Measurements from ENCODE around the gene SLC4A8. TPM values are rescaled to one million over a fixed set of nuclear protein-coding genes. Genes with fewer than 3 reads are reported as not detected.
"Not testable (repeated sequence)": the region's sequence is repeated elsewhere in the genome, so short reads cannot be mapped to it uniquely, and the experiment has no call there.

Gene SLC4A8
- total RNA-seq, 2 experiments from 2014 or later, result 2.8 to 3.7 TPM

- CTCF ChIA-PET, POLR2A ChIA-PET: not testable (repeated sequence)
Measured at GRCh38 chr12:51455050-51455449, 30.4 kb downstream of the SLC4A8 start.

GRCh38 chr12:51458635-51459034 lies 34.0 kb downstream of the SLC4A8 start:
- CTCF ChIA-PET, result no interaction called here
- POLR2A ChIA-PET, result no interaction called here

- CTCF ChIA-PET, result interaction anchor here (0.7 kb wide), 1 partner anchor 91 kb away, joined by 3 read pairs; no protein-coding TSS in a partner anchor
Measured at GRCh38 chr12:51460519-51460918, 35.9 kb downstream of the SLC4A8 start.

GRCh38 chr12:51465491-51465890 lies 40.9 kb downstream of the SLC4A8 start:
- POLR2A ChIA-PET, result no interaction called here
- CTCF ChIA-PET, result no interaction called here

More at GRCh38 chr12:51460519-51460918, 35.9 kb downstream of the SLC4A8 start:
- POLR2A ChIA-PET, result no interaction called here

GRCh38 chr12:51470116-51470515 lies 45.5 kb downstream of the SLC4A8 start:
- ChIA-PET POLR2A (no interaction called here), CTCF (no interaction called here)

GRCh38 chr12:51471111-51471864 lies 46.7 kb downstream of the SLC4A8 start:
- POLR2A ChIA-PET, result no interaction called here
- CTCF ChIA-PET, result no interaction called here

GRCh38 chr12:51472984-51473383 lies 48.4 kb downstream of the SLC4A8 start:
- CTCF ChIA-PET, result no interaction called here

GRCh38 chr12:51473947-51474346 lies 49.3 kb downstream of the SLC4A8 start:
- CTCF ChIA-PET, result no interaction called here

More at GRCh38 chr12:51472984-51473383, 48.4 kb downstream of the SLC4A8 start:
- POLR2A ChIA-PET, result no interaction called here

GRCh38 chr12:51475543-51475942 lies 50.9 kb downstream of the SLC4A8 start:
- CTCF ChIA-PET, result no interaction called here
- POLR2A ChIA-PET, result no interaction called here

More at GRCh38 chr12:51473947-51474346, 49.3 kb downstream of the SLC4A8 start:
- POLR2A ChIA-PET, result no interaction called here

- ChIA-PET CTCF (no interaction called here), POLR2A (no interaction called here)
Measured at GRCh38 chr12:51480978-51481377, 56.3 kb downstream of the SLC4A8 start.

GRCh38 chr12:51482929-51483697 lies 58.5 kb downstream of the SLC4A8 start:
- POLR2A ChIA-PET, result no interaction called here
- CTCF ChIA-PET, result no interaction called here

- CTCF ChIA-PET, result no interaction called here
- POLR2A ChIA-PET, result no interaction called here
Measured at GRCh38 chr12:51484119-51484518, 59.5 kb downstream of the SLC4A8 start.

- CTCF ChIA-PET, result no interaction called here
Measured at GRCh38 chr12:51488281-51488680, 63.6 kb downstream of the SLC4A8 start.

GRCh38 chr12:51493281-51493680 lies 68.7 kb downstream of the SLC4A8 start:
- POLR2A ChIA-PET, result no interaction called here
- CTCF ChIA-PET, result no interaction called here

More at GRCh38 chr12:51488281-51488680, 63.6 kb downstream of the SLC4A8 start:
- POLR2A ChIA-PET, result no interaction called here

GRCh38 chr12:51496895-51497294 lies 72.3 kb downstream of the SLC4A8 start:
- CTCF ChIA-PET, result no interaction called here
- POLR2A ChIA-PET, result no interaction called here

- CTCF ChIA-PET, result interaction anchor here (1.1 kb wide), 1 partner anchor 26 kb away, joined by 3 read pairs; no protein-coding TSS in a partner anchor
- POLR2A ChIA-PET, result no interaction called here
Measured at GRCh38 chr12:51504851-51505250, 80.2 kb downstream of the SLC4A8 start.

GRCh38 chr12:51505360-51506105 lies 80.9 kb downstream of the SLC4A8 start:
- ChIA-PET CTCF (interaction anchor here (1.1 kb wide), 1 partner anchor 25 kb away, joined by 3 read pairs; no protein-coding TSS in a partner anchor), POLR2A (no interaction called here)

- POLR2A ChIA-PET, result interaction anchor here (0.6 kb wide), 1 partner anchor 451 kb away, joined by 3 read pairs; no protein-coding TSS in a partner anchor
Measured at GRCh38 chr12:51507178-51507577, 82.5 kb downstream of the SLC4A8 start.

GRCh38 chr12:51508285-51508684 lies 83.7 kb downstream of the SLC4A8 start:
- ChIA-PET CTCF (no interaction called here), POLR2A (no interaction called here)

More at GRCh38 chr12:51507178-51507577, 82.5 kb downstream of the SLC4A8 start:
- CTCF ChIA-PET, result no interaction called here

GRCh38 chr12:51511546-51512260 lies 87.1 kb downstream of the SLC4A8 start:
- CTCF ChIA-PET, result no interaction called here

More at GRCh38 chr12:51511546-51512260, 87.1 kb downstream of the SLC4A8 start:
- POLR2A ChIA-PET, result no interaction called here

Measured in activated CD8-positive, alpha-beta memory T cell treated with anti-CD3 and anti-CD28 coated beads for 36 hours (primary cell).